HepG2 (cell line): Measurements from ENCODE around the gene ACP2. TPM values are rescaled to one million over a fixed set of nuclear protein-coding genes. Genes with fewer than 3 reads are reported as not detected.

ENCODE experiments used
- AHR ChIP-seq: IDR thresholded peaks from 2 replicates; pipeline ENCODE4 v1.6.1; 2018; ENCODE audit warnings: missing genetic modification reagents, missing compliant biosample characterization
- ARID5B ChIP-seq: IDR thresholded peaks from 2 replicates; pipeline ENCODE4 v1.4.0; 2020; ENCODE audit warnings: mild to moderate bottlenecking, missing genetic modification reagents
- BCL6 ChIP-seq: IDR thresholded peaks from 2 replicates; pipeline ENCODE4 v1.6.1; 2016; ENCODE audit warnings: missing genetic modification reagents, missing compliant biosample characterization
- BORCS8-MEF2B ChIP-seq: sonication (generic); formaldehyde crosslinking; IDR thresholded peaks from 2 replicates; pipeline ENCODE4 v1.8.0; 2022; ENCODE audit warnings: mild to moderate bottlenecking, missing genetic modification reagents
- ETV5 ChIP-seq: IDR thresholded peaks from 2 replicates; pipeline ENCODE4 v1.6.1; 2018; ENCODE audit warnings: missing biosample characterization, missing genetic modification reagents, inconsistent platforms, borderline replicate concordance
- FOXA3 ChIP-seq: IDR thresholded peaks from 2 replicates; pipeline ENCODE4 v1.6.1; 2016; ENCODE audit warnings: missing genetic modification reagents, missing compliant biosample characterization
- GABPB1 ChIP-seq: IDR thresholded peaks from 2 replicates; pipeline ENCODE4 v1.6.1; 2016; ENCODE audit warnings: mild to moderate bottlenecking, missing genetic modification reagents, moderate library complexity, missing compliant biosample characterization
- HHEX ChIP-seq: IDR thresholded peaks from 2 replicates; pipeline ENCODE4 v1.6.1; 2016; ENCODE audit warnings: control low read depth
- KAT8 ChIP-seq: IDR thresholded peaks from 2 replicates; pipeline ENCODE4 v1.6.1; 2016; ENCODE audit warnings: missing genetic modification reagents, missing compliant biosample characterization
- MAX ChIP-seq: IDR thresholded peaks from 2 replicates; pipeline ENCODE4 v1.6.1; 2012; ENCODE audit warnings: inconsistent platforms
- NCOA2 ChIP-seq: sonication (generic); formaldehyde crosslinking; IDR thresholded peaks from 2 replicates; pipeline ENCODE4 v1.8.0; 2022; ENCODE audit warnings: inconsistent platforms
- NFIC ChIP-seq: IDR thresholded peaks from 2 replicates; pipeline ENCODE4 v1.6.1; 2012; ENCODE audit warnings: mild to moderate bottlenecking, low read length, inconsistent platforms
- RARA ChIP-seq: IDR thresholded peaks from 2 replicates; pipeline ENCODE4 v1.6.1; 2016; ENCODE audit warnings: missing genetic modification reagents, missing compliant biosample characterization
- RELA ChIP-seq: sonication (generic); formaldehyde crosslinking; IDR thresholded peaks from 2 replicates; pipeline ENCODE4 v1.4.0; 2020; ENCODE audit warnings: missing genetic modification reagents
- SIN3A ChIP-seq: IDR thresholded peaks from 2 replicates; pipeline ENCODE4 v1.6.1; 2011; ENCODE audit warnings: low read depth, mild to moderate bottlenecking, control low read depth, low read length, borderline replicate concordance
- SOX5 ChIP-seq: IDR thresholded peaks from 2 replicates; pipeline ENCODE4 v1.6.1; 2016; ENCODE audit warnings: borderline replicate concordance
- SOX6 ChIP-seq, 2 experiments: fragments of 450-650 bp in 1 of 2; sonication (generic) in 1 of 2; formaldehyde crosslinking in 1 of 2; IDR thresholded peaks; 2 replicates each; pipeline versions ENCODE4 v1.4.0 to v1.6.1; 2017 to 2020; ENCODE audit warnings: antibody characterized with exemption in 1 of 2, mild to moderate bottlenecking in 1 of 2, missing genetic modification reagents in 1 of 2
- TBX2 ChIP-seq: sonication (generic); formaldehyde crosslinking; IDR thresholded peaks from 2 replicates; pipeline ENCODE4 v1.5.0; 2020; ENCODE audit warnings: missing genetic modification reagents, mild to moderate bottlenecking, borderline replicate concordance
- ZNF703 ChIP-seq: sonication (generic); formaldehyde crosslinking; IDR thresholded peaks from 2 replicates; pipeline ENCODE4 v1.5.1; 2020; ENCODE audit warnings: missing genetic modification reagents, mild to moderate bottlenecking, moderate library complexity, borderline replicate concordance
- ZNF746 ChIP-seq: sonication (generic); formaldehyde crosslinking; IDR thresholded peaks from 2 replicates; pipeline ENCODE4 v1.8.0; 2022; ENCODE audit warnings: mild to moderate bottlenecking, missing genetic modification reagents
- ZNF772 ChIP-seq: sonication (generic); formaldehyde crosslinking; IDR thresholded peaks from 2 replicates; pipeline ENCODE4 v1.5.0; 2020; ENCODE audit warnings: mild to moderate bottlenecking, missing genetic modification reagents
- polyA plus RNA-seq, 8 experiments: library from polyadenylated mRNA; depleted of rRNA in 3 of 8; stranded (reverse) in 7 of 8; unstranded in 1 of 8; fragments of >200 nt; fragmentation: Illumina TruSeq in 4 of 8; extraction: Trizol in 4 of 8; gene quantifications; 2 replicates each; pipeline versions ENCODE4 v1.2.1 to v1.2.3, GENCODE V29; 2011 to 2016; ENCODE audit warnings: low read depth in 4 of 8, missing spikeins in 1 of 8, mixed read lengths in 1 of 8; ENCODE audit not compliant: insufficient read depth in 1 of 8
- total RNA-seq, 5 experiments: library from RNA; depleted of rRNA; stranded (reverse); fragments of >200 nt; fragmentation: Illumina TruSeq; extraction: Trizol; gene quantifications; 2 replicates each; pipeline ENCODE4 v1.2.3, GENCODE V29; 2016; ENCODE audit warnings: low read depth in 1 of 5
- TF ChIP-seq, protein P1 (sequence below): sonication (generic); formaldehyde crosslinking; IDR thresholded peaks from 2 replicates; pipeline ENCODE4 v1.4.0; 2020; ENCODE audit warnings: missing genetic modification reagents, mild to moderate bottlenecking, borderline replicate concordance
- TF ChIP-seq, protein P2 (sequence below): sonication (generic); formaldehyde crosslinking; conservative IDR thresholded peaks from 2 replicates; pipeline ENCODE4 v1.4.0; 2020; ENCODE audit warnings: mild to moderate bottlenecking, missing genetic modification reagents, moderate library complexity

ACP2 gene
- total and polyA plus RNA-seq, 2 of the 13 experiments (the other 11 are each of a cell fraction or from before 2014, with no cell fraction given): 17.7 to 20.2 TPM

GRCh38 chr11:47243454-47243853, 5.2 kb downstream of the ACP2 start (continued):
- TF ChIP-seq BORCS8-MEF2B (CRISPR knock-in tag) (no peak), NFIC (0 out of 2 replicates have a peak, but pooled peaks have one; percentile 24), MAX (peak; percentile 68; the same call in 1 of the 2 replicates), HHEX (CRISPR knock-in tag) (0 out of 2 replicates have a peak, but pooled peaks have one; percentile 40), SIN3A (0 out of 2 replicates have a peak, but pooled peaks have one; percentile 56), FOXA3 (CRISPR knock-in tag) (peak; percentile 96), ZNF746 (CRISPR knock-in tag) (no peak), ETV5 (CRISPR knock-in tag) (peak; percentile 39; the same call in 1 of the 2 replicates), SOX5 (peak; percentile 63; the same call in 1 of the 2 replicates), NCOA2 (CRISPR knock-in tag) (peak; percentile 56), SOX6 (IDR thresholded peaks at IDR 0.05) (no peak), SOX6 (CRISPR knock-in tag; IDR thresholded peaks at IDR 0.05) (peak; percentile 33; the same call in 1 of the 2 replicates), KAT8 (CRISPR knock-in tag) (0 out of 2 replicates have a peak, but pooled peaks have one; percentile 33), RARA (CRISPR knock-in tag) (peak; percentile 83), TBX2 (CRISPR knock-in tag) (peak; percentile 41; the same call in 1 of the 2 replicates), ARID5B (CRISPR knock-in tag) (peak; percentile 77), AHR (CRISPR knock-in tag) (no peak), GABPB1 (CRISPR knock-in tag) (peak; percentile 30; the same call in 1 of the 2 replicates), BCL6 (CRISPR knock-in tag) (peak; percentile 88), ZNF703 (CRISPR knock-in tag) (no peak), RELA (CRISPR knock-in tag) (no peak), ZNF772 (CRISPR knock-in tag) (no peak)
- TF ChIP-seq, protein P1, sequence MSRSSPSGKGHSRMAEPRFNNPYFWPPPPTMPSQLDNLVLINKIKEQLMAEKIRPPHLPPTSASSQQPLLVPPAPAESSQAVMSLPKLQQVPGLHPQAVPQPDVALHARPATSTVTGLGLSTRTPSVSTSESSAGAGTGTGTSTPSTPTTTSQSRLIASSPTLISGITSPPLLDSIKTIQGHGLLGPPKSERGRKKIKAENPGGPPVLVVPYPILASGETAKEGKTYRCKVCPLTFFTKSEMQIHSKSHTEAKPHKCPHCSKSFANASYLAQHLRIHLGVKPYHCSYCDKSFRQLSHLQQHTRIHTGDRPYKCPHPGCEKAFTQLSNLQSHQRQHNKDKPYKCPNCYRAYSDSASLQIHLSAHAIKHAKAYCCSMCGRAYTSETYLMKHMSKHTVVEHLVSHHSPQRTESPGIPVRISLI (CRISPR knock-in tag): no peak
- TF ChIP-seq, protein P2, sequence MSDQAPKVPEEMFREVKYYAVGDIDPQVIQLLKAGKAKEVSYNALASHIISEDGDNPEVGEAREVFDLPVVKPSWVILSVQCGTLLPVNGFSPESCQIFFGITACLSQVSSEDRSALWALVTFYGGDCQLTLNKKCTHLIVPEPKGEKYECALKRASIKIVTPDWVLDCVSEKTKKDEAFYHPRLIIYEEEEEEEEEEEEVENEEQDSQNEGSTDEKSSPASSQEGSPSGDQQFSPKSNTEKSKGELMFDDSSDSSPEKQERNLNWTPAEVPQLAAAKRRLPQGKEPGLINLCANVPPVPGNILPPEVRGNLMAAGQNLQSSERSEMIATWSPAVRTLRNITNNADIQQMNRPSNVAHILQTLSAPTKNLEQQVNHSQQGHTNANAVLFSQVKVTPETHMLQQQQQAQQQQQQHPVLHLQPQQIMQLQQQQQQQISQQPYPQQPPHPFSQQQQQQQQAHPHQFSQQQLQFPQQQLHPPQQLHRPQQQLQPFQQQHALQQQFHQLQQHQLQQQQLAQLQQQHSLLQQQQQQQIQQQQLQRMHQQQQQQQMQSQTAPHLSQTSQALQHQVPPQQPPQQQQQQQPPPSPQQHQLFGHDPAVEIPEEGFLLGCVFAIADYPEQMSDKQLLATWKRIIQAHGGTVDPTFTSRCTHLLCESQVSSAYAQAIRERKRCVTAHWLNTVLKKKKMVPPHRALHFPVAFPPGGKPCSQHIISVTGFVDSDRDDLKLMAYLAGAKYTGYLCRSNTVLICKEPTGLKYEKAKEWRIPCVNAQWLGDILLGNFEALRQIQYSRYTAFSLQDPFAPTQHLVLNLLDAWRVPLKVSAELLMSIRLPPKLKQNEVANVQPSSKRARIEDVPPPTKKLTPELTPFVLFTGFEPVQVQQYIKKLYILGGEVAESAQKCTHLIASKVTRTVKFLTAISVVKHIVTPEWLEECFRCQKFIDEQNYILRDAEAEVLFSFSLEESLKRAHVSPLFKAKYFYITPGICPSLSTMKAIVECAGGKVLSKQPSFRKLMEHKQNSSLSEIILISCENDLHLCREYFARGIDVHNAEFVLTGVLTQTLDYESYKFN (CRISPR knock-in tag): peak; percentile 62; the same call in 1 of the 2 replicates
